SK-N-SH (cell line): ENCODE results near the gene MAMLD1. TPM values are rescaled to one million over a fixed set of nuclear protein-coding genes. Genes with fewer than 3 reads are reported as not detected.

ENCODE experiments used
- CTCF ChIA-PET: fragments of 300-600, 350-600 bp; formaldehyde crosslinking; extraction: SDS; loops from one replicate; lab custom pipeline; 2021; lab: Yijun Ruan, JAX
- POLR2A ChIA-PET: fragments of 350-600 bp; sonication (Branson Sonifier 250); formaldehyde crosslinking; extraction: SDS; loops from one replicate; lab custom pipeline; 2020; ENCODE audit warnings: antibody characterized with exemption, inconsistent platforms; lab: Yijun Ruan, JAX
- DNase-seq: peaks from one replicate; pipeline ENCODE4 v3.0.0; 2012
- H2AFZ ChIP-seq: fragments of 200-600 bp; sonication (generic); 2 replicates; pipeline ENCODE4 v1.8.1; 2016; ENCODE audit warnings: antibody characterized with exemption, mild to moderate bottlenecking, low read depth
- H3F3A ChIP-seq: fragments of 200-600 bp; sonication (generic); replicated peaks from 2 replicates; pipeline ENCODE3; 2016; ENCODE audit warnings: antibody characterized with exemption, mild to moderate bottlenecking; ENCODE audit not compliant: insufficient read depth
- H3K27ac ChIP-seq, 2 experiments: fragments of 200-500 bp in 1 of 2; fragments of 200-600 bp in 1 of 2; sonication (Bioruptor generic) in 1 of 2; sonication (generic), shearing (Covaris generic) in 1 of 2; 2 replicates each; pipeline versions ENCODE4 v1.5.1 to v1.6.1; 2014 to 2016; ENCODE audit warnings: low read depth in 2 of 2, inconsistent platforms in 1 of 2, low read length in 1 of 2, mild to moderate bottlenecking in 1 of 2, mixed read lengths in 1 of 2
- H3K27me3 ChIP-seq: fragments of 200-600 bp; sonication (generic), shearing (Covaris generic); 2 replicates; pipeline ENCODE4 v1.6.1; 2016; ENCODE audit warnings: mixed run types; ENCODE audit not compliant: insufficient read depth
- H3K36me3 ChIP-seq, 2 experiments: fragments of 200-500 bp in 1 of 2; fragments of 200-600 bp in 1 of 2; sonication (Bioruptor generic) in 1 of 2; sonication (generic) in 1 of 2; replicated peaks in 1 of 2; 2 replicates each; pipeline versions ENCODE3 to v1.5.1; 2014 to 2016; ENCODE audit warnings: low read length in 1 of 2, mild to moderate bottlenecking in 1 of 2; ENCODE audit not compliant: insufficient read depth in 2 of 2, control insufficient read depth in 1 of 2
- H3K4me1 ChIP-seq, 2 experiments: fragments of 200-500 bp in 1 of 2; fragments of 200-600 bp in 1 of 2; sonication (Bioruptor generic) in 1 of 2; sonication (generic), shearing (Covaris generic) in 1 of 2; 2 replicates each; pipeline versions ENCODE4 v1.5.1 to v1.6.1; 2014 to 2016; ENCODE audit warnings: low read depth in 1 of 2, low read length in 1 of 2, mixed run types in 1 of 2; ENCODE audit not compliant: insufficient read depth in 2 of 2, control insufficient read depth in 1 of 2
- H3K4me2 ChIP-seq: fragments of 200-600 bp; sonication (generic), shearing (Covaris generic); 2 replicates; pipeline ENCODE4 v1.6.1; 2017; ENCODE audit warnings: mixed run types
- H3K4me3 ChIP-seq, 2 experiments: fragments of 200-500 bp in 1 of 2; fragments of 200-600 bp in 1 of 2; sonication (Bioruptor generic) in 1 of 2; sonication (generic), shearing (Covaris generic) in 1 of 2; 2 replicates each; pipeline versions ENCODE4 v1.5.1 to v1.8.1; 2014 to 2016; ENCODE audit warnings: low read depth in 2 of 2, inconsistent platforms in 1 of 2, low read length in 1 of 2, mild to moderate bottlenecking in 1 of 2, mixed read lengths in 1 of 2, moderate library complexity in 1 of 2
- H3K79me2 ChIP-seq: fragments of 200-600 bp; sonication (generic); 2 replicates; pipeline ENCODE4 v1.8.1; 2017; ENCODE audit warnings: mild to moderate bottlenecking; ENCODE audit not compliant: insufficient read depth
- H3K9ac ChIP-seq: fragments of 200-600 bp; sonication (generic); 2 replicates; pipeline ENCODE4 v1.6.1; 2017; ENCODE audit warnings: mixed run types
- H3K9me2 ChIP-seq: fragments of 200-600 bp; sonication (generic); 2 replicates; pipeline ENCODE4 v1.6.1; 2017; ENCODE audit warnings: mixed run types
- H3K9me3 ChIP-seq: fragments of 200-600 bp; sonication (generic); 2 replicates; pipeline ENCODE4 v1.6.1; 2017; ENCODE audit warnings: mixed run types, mild to moderate bottlenecking, moderate library complexity
- H4K20me1 ChIP-seq: fragments of 200-600 bp; sonication (generic); 2 replicates; pipeline ENCODE4 v1.6.1; 2017; ENCODE audit warnings: mild to moderate bottlenecking, mixed run types; ENCODE audit not compliant: insufficient read depth
- CHD2 ChIP-seq: fragments of 150-350 bp; IDR thresholded peaks from 2 replicates; pipeline ENCODE4 v1.6.1; 2018; ENCODE audit warnings: low read length; ENCODE audit not compliant: partially characterized antibody
- ELF1 ChIP-seq: IDR thresholded peaks from 2 replicates; pipeline ENCODE4 v1.4.0; 2012
- EZH2phosphoT487 ChIP-seq: fragments of 200-600 bp; sonication (generic); IDR thresholded peaks from 2 replicates; pipeline ENCODE4 v1.6.1; 2017; ENCODE audit warnings: low read depth, mixed run types, mild to moderate bottlenecking, antibody characterized with exemption, moderate library complexity, borderline replicate concordance
- GATA2 ChIP-seq: sonication (generic); formaldehyde crosslinking; IDR thresholded peaks from 2 replicates; pipeline ENCODE4 v1.5.0; 2020; ENCODE audit warnings: mild to moderate bottlenecking, missing genetic modification reagents
- NRF1 ChIP-seq: IDR thresholded peaks from 2 replicates; pipeline ENCODE4 v1.6.1; 2012; ENCODE audit warnings: low read depth, mild to moderate bottlenecking, low read length
- RCOR1 ChIP-seq: fragments of 150-350 bp; IDR thresholded peaks from 2 replicates; pipeline ENCODE4 v1.6.1; 2017; ENCODE audit warnings: antibody characterized with exemption, low read length
- SMC3 ChIP-seq: IDR thresholded peaks from 2 replicates; pipeline ENCODE4 v1.6.1; 2012; ENCODE audit warnings: low read depth, low read length, improper control_type of control experiment
- TAF1 ChIP-seq: IDR thresholded peaks from 2 replicates; pipeline ENCODE4 v1.6.1; 2012; ENCODE audit warnings: low read depth, mild to moderate bottlenecking, low read length, moderate library complexity, borderline replicate concordance
- YY1 ChIP-seq: IDR thresholded peaks from 2 replicates; pipeline ENCODE4 v1.4.0; 2012; ENCODE audit warnings: low read depth, mild to moderate bottlenecking
- WGBS: methylation state at CpG from one replicate; pipeline ENCODE4 v1.1.6; 2017; ENCODE audit warnings: low lambda C conversion rate; 5-methylcytosine and 5-hydroxymethylcytosine counted together
- polyA plus RNA-seq, 3 experiments: library from polyadenylated mRNA; depleted of rRNA; stranded (reverse); fragments of >200 nt; gene quantifications; 2 replicates each; pipeline ENCODE4 v1.2.3, GENCODE V29; 2012
- TF ChIP-seq, protein P1 (sequence below): IDR thresholded peaks from 2 replicates; pipeline ENCODE4; 2012
- TF ChIP-seq, protein P2 (sequence below): IDR thresholded peaks from 2 replicates; pipeline ENCODE4 v1.4.0; 2012; ENCODE audit warnings: low read depth, borderline replicate concordance
- TF ChIP-seq, protein P3 (sequence below): fragments of 150-350 bp; IDR thresholded peaks from 2 replicates; pipeline ENCODE4 v1.6.1; 2017; ENCODE audit warnings: antibody characterized with exemption, low read length, low read depth, borderline replicate concordance
- TF ChIP-seq, protein P4 (sequence below): IDR thresholded peaks from 2 replicates; pipeline ENCODE4 v1.4.0; 2012; ENCODE audit warnings: low read depth, borderline replicate concordance
- TF ChIP-seq, protein P5 (sequence below): fragments of 200-600 bp; sonication (generic); IDR thresholded peaks from 2 replicates; pipeline ENCODE4 v1.6.1; 2017; ENCODE audit warnings: antibody characterized with exemption, mild to moderate bottlenecking, moderate library complexity

The MAMLD1 gene
- polyA plus RNA-seq, 1 of the 3 experiments (the other 2 are of a cell fraction): 4.4 TPM

DNA sequence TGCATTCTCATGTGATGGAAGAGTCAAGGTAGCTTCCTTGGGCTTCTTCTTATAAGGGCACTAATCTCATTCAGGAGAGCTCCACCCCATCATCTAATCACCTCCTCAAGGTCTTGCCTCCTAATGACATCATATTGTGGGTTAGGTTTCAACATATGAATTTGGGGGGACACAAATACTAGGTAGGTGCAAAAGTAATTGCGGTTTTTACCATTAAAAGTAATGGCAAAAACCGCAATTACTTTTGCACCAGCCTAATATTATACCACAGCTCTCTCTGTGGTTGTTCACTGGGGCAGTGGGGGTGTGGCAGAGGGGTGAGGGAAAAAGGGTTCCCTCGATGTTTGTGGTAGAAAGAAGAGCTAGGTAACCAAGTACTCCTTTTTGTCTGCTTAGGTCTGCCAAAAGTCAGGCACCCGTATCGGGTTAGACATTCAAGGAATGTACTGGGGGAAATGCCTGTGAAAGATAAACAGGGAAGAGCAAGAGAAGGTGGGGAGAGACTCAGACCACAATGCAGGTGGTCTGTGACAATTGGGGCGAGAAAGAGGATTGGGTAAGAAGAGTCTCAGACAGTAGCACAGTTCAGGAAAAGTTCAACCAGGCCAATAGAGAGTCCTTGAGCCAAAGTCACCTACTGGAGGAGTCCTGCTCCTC, 126.4 kb downstream of the MAMLD1 start:
- CTCF ChIA-PET: interaction anchor here (1.0 kb wide), 1 partner anchor 285 kb away, joined by 3 read pairs; no protein-coding TSS in a partner anchor
- POLR2A ChIA-PET: no interaction called here
- H3K4me2 ChIP-seq: no peak overlapping the region

DNA sequence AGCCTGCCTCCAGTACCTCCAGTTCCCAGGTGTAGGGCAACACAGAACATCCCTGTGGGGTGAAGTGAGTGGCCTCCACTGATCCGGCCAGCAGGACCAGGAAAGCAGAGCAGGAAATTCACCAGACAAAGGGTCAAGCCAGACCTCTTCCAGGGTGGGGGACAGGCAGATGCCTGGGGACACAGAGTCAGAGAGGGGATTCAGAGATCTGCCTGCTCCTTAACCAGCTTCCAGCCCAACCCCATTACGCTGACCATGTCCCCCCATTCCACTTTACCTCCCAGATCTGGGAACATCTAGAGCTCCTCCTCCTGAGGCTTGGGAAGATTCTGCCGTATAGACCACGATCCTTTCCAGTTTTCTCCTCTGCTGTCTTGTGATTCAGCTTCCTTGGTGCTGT, 132.4 kb downstream of the MAMLD1 start:
- no peak for TF ChIP-seq ELF1
- TF ChIP-seq, protein P1, sequence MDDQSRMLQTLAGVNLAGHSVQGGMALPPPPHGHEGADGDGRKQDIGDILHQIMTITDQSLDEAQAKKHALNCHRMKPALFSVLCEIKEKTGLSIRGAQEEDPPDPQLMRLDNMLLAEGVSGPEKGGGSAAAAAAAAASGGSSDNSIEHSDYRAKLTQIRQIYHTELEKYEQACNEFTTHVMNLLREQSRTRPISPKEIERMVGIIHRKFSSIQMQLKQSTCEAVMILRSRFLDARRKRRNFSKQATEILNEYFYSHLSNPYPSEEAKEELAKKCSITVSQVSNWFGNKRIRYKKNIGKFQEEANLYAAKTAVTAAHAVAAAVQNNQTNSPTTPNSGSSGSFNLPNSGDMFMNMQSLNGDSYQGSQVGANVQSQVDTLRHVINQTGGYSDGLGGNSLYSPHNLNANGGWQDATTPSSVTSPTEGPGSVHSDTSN: no peak
- TF ChIP-seq EZH2phosphoT487: no peak
- TF ChIP-seq, protein P2, sequence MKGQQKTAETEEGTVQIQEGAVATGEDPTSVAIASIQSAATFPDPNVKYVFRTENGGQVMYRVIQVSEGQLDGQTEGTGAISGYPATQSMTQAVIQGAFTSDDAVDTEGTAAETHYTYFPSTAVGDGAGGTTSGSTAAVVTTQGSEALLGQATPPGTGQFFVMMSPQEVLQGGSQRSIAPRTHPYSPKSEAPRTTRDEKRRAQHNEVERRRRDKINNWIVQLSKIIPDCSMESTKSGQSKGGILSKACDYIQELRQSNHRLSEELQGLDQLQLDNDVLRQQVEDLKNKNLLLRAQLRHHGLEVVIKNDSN: no peak
- TF ChIP-seq, protein P3, sequence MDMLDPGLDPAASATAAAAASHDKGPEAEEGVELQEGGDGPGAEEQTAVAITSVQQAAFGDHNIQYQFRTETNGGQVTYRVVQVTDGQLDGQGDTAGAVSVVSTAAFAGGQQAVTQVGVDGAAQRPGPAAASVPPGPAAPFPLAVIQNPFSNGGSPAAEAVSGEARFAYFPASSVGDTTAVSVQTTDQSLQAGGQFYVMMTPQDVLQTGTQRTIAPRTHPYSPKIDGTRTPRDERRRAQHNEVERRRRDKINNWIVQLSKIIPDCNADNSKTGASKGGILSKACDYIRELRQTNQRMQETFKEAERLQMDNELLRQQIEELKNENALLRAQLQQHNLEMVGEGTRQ: no peak
- no peak for TF ChIP-seq RCOR1
- TF ChIP-seq, protein P4, sequence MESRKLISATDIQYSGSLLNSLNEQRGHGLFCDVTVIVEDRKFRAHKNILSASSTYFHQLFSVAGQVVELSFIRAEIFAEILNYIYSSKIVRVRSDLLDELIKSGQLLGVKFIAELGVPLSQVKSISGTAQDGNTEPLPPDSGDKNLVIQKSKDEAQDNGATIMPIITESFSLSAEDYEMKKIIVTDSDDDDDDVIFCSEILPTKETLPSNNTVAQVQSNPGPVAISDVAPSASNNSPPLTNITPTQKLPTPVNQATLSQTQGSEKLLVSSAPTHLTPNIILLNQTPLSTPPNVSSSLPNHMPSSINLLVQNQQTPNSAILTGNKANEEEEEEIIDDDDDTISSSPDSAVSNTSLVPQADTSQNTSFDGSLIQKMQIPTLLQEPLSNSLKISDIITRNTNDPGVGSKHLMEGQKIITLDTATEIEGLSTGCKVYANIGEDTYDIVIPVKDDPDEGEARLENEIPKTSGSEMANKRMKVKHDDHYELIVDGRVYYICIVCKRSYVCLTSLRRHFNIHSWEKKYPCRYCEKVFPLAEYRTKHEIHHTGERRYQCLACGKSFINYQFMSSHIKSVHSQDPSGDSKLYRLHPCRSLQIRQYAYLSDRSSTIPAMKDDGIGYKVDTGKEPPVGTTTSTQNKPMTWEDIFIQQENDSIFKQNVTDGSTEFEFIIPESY: no peak
- no peak for TF ChIP-seq TAF1
- TF ChIP-seq, protein P5, sequence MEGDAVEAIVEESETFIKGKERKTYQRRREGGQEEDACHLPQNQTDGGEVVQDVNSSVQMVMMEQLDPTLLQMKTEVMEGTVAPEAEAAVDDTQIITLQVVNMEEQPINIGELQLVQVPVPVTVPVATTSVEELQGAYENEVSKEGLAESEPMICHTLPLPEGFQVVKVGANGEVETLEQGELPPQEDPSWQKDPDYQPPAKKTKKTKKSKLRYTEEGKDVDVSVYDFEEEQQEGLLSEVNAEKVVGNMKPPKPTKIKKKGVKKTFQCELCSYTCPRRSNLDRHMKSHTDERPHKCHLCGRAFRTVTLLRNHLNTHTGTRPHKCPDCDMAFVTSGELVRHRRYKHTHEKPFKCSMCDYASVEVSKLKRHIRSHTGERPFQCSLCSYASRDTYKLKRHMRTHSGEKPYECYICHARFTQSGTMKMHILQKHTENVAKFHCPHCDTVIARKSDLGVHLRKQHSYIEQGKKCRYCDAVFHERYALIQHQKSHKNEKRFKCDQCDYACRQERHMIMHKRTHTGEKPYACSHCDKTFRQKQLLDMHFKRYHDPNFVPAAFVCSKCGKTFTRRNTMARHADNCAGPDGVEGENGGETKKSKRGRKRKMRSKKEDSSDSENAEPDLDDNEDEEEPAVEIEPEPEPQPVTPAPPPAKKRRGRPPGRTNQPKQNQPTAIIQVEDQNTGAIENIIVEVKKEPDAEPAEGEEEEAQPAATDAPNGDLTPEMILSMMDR: no peak
- TF ChIP-seq CHD2: no peak
- no peak for TF ChIP-seq YY1
- TF ChIP-seq NRF1: no peak
- TF ChIP-seq, all 33 proteins: peak for 0
- no peaks in the 10 kb centered on the region for H3K27me3 ChIP-seq
- H3K9me2 ChIP-seq: no peaks in the 10 kb centered on the region
- H3K36me3 ChIP-seq: no peaks in the 10 kb centered on the region
- no peak overlapping the region for H3K27ac ChIP-seq
- no peak overlapping the region for H3K4me3 ChIP-seq
- ChIA-PET CTCF (interaction anchor here (1.1 kb wide), 1 partner anchor 545 kb away, joined by 3 read pairs; no protein-coding TSS in a partner anchor), POLR2A (no interaction called here)
- no peak overlapping the region for H2AFZ ChIP-seq
- no peaks in the 10 kb centered on the region for H4K20me1 ChIP-seq
- no peak for DNase-seq
- H3K4me2 ChIP-seq: no peak overlapping the region
- no peaks in the 10 kb centered on the region for H3K4me1 ChIP-seq
- WGBS: 42% methylated on average over 4 of the region's 4 CpGs
- H3K79me2 ChIP-seq: no peaks in the 10 kb centered on the region
- H3F3A ChIP-seq: no peaks in the 10 kb centered on the region
- no peaks in the 10 kb centered on the region for H3K9me3 ChIP-seq
- H3K9ac ChIP-seq: no peak overlapping the region

More for the DNA sequence above, 126.4 kb downstream of the MAMLD1 start:
- 67% methylated on average over 6 of the region's 6 CpGs for WGBS
- Histone ChIP-seq H3K27ac (no peak overlapping the region), H4K20me1 (no peaks in the 10 kb centered on the region), H2AFZ (no peak overlapping the region), H3K4me1 (no peaks in the 10 kb centered on the region), H3K79me2 (no peaks in the 10 kb centered on the region), H3K9me3 (no peaks in the 10 kb centered on the region), H3F3A (no peaks in the 10 kb centered on the region), H3K27me3 (no peaks in the 10 kb centered on the region), H3K36me3 (peaks cover 0 to 2% of the 10 kb centered on the region in 2 experiments), H3K9me2 (no peaks in the 10 kb centered on the region), H3K9ac (no peak overlapping the region), H3K4me3 (no peak overlapping the region)
- DNase-seq: no peak
- TF ChIP-seq YY1: no peak
- no peak for TF ChIP-seq RCOR1
- no peak for TF ChIP-seq SMC3
- TF ChIP-seq GATA2: no peak
- TF ChIP-seq, all 33 proteins: peak for 0
